CD4-positive, alpha-beta memory T cell (primary cell): Measurements from ENCODE around the gene CLPTM1L. TPM values are rescaled to one million over a fixed set of nuclear protein-coding genes. Genes with fewer than 3 reads are reported as not detected.
A peak's percentile ranks its signal among the peaks of the same experiment; 100 is the strongest.

ENCODE experiments used
- CTCF ChIA-PET: fragments of 350-600 bp; sonication (Branson Sonifier 250); formaldehyde crosslinking; loops from one replicate; lab custom pipeline; 2021; ENCODE audit warnings: inconsistent platforms; ENCODE audit not compliant: partially characterized antibody; lab: Charles Lee
- POLR2A ChIA-PET: fragments of 350-600 bp; sonication (Branson Sonifier 250); formaldehyde crosslinking; loops from one replicate; lab custom pipeline; 2021; ENCODE audit not compliant: partially characterized antibody; lab: Charles Lee
- DNase-seq, 5 donors: peaks; one replicate each; pipeline versions ENCODE4 v3.0.0 to v3.0.0-alpha.2; 2020 to 2022; ENCODE audit warnings: mixed read lengths in 1 of 5
- H3K27ac ChIP-seq: one replicate; pipeline ENCODE4 v1.7.0; 2013; ENCODE audit warnings: low read depth, low read length
- H3K27me3 ChIP-seq: 2 replicates; pipeline ENCODE4 v1.7.0; 2013; ENCODE audit warnings: mild to moderate bottlenecking, low read length, moderate library complexity; ENCODE audit not compliant: insufficient read depth
- H3K36me3 ChIP-seq: 2 replicates; pipeline ENCODE4 v1.7.0; 2013; ENCODE audit warnings: mild to moderate bottlenecking, low read length, moderate library complexity; ENCODE audit not compliant: insufficient read depth
- H3K4me1 ChIP-seq: 2 replicates; pipeline ENCODE4 v1.7.0; 2013; ENCODE audit warnings: mild to moderate bottlenecking, low read length, moderate library complexity; ENCODE audit not compliant: insufficient read depth
- H3K4me3 ChIP-seq, 2 donors: one replicate each; pipeline ENCODE4 v1.7.0; 2013; ENCODE audit warnings: low read length in 2 of 2, mild to moderate bottlenecking in 1 of 2
- H3K9me3 ChIP-seq, 2 donors: one replicate each; pipeline ENCODE4 v1.7.0; 2013; ENCODE audit warnings: low read length in 2 of 2, control low read depth in 1 of 2; ENCODE audit not compliant: control insufficient read depth in 1 of 2
- H3K27ac Mint-ChIP-seq, 7 donors: one replicate each; pipeline ENCODE4 v1.8.0; 2020 to 2021; ENCODE audit warnings: mixed read lengths in 7 of 7, mild to moderate bottlenecking in 6 of 7, inconsistent platforms in 3 of 7, moderate library complexity in 3 of 7
- H3K27me3 Mint-ChIP-seq, 2 donors: one replicate each; pipeline ENCODE4 v1.8.0; 2020 to 2021; ENCODE audit warnings: mixed read lengths in 2 of 2
- H3K36me3 Mint-ChIP-seq, 2 donors: one replicate each; pipeline ENCODE4 v1.8.0; 2020 to 2021; ENCODE audit warnings: mixed read lengths in 2 of 2, inconsistent platforms in 1 of 2, mild to moderate bottlenecking in 1 of 2
- H3K4me1 Mint-ChIP-seq, 4 donors: one replicate each; pipeline ENCODE4 v1.8.0; 2020 to 2021; ENCODE audit warnings: mixed read lengths in 4 of 4, mild to moderate bottlenecking in 1 of 4
- H3K4me3 Mint-ChIP-seq, 8 donors: one replicate each; pipeline ENCODE4 v1.8.0; 2020 to 2021; ENCODE audit warnings: mixed read lengths in 8 of 8, mild to moderate bottlenecking in 7 of 8, moderate library complexity in 6 of 8, inconsistent platforms in 3 of 8
- H3K9me3 Mint-ChIP-seq, 8 donors: one replicate each; pipeline ENCODE4 v1.8.0; 2020 to 2021; ENCODE audit warnings: mixed read lengths in 8 of 8, mild to moderate bottlenecking in 5 of 8, inconsistent platforms in 3 of 8, moderate library complexity in 1 of 8
- intact Hi-C: fragments of 100-400 bp; cut with micrococcal nuclease; formaldehyde crosslinking; loops from one replicate; pipeline ENCODE4 v1.15.1; 2023
- polyA plus RNA-seq, 2 donors: library from polyadenylated mRNA; unstranded; fragments of 300-500 nt; fragmentation: Illumina TruSeq; gene quantifications; one replicate each; pipeline ENCODE4 v1.2.3, GENCODE V29; 2021
- total RNA-seq, 2 experiments: library from RNA; stranded (reverse); gene quantifications; one replicate each; pipeline ENCODE4 v1.2.3, GENCODE V29; 2021

The CLPTM1L gene
- total and polyA plus RNA-seq, 4 experiments from 2014 or later: 34.1 to 87.4 (median 72.6) TPM

DNA sequence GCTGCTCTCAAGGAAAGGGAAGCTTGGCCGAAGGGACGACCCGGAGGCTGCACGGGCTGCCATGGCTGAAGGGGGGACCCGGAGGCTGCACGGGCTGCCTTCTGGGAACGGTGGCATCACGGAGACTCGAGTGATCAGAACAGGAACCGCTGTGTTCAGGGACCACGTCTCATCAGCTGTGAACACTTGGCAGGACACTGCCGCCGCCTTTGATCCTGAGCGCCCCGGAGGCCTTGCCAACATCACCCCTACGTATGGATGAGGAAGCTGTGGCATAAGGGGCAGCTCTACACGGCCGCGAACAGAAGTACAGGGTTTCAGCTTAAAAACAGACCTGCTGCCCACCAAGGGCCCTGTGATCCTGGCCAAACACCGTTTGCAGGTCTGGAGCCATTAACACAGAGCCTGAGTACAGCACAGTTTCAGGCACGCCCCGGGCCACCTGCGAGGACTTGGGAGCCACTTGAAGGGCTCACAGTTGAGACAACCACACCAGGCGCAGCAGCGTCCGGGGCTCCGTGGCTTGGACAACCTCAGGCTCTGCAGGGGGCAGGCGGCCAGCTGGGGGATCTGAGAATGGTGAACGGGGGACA lies 26.1 kb downstream of the CLPTM1L start:
- Histone ChIP-seq H3K9me3 (no peaks in the 10 kb centered on the region), H3K4me1 (peaks cover 42% of the 10 kb centered on the region), H3K27me3 (no peaks in the 10 kb centered on the region), H3K27ac (no peak overlapping the region), H3K36me3 (peaks cover 37% of the 10 kb centered on the region), H3K4me3 (no peak overlapping the region)
- Mint-ChIP-seq H3K27ac (peak overlapping the region in 1 of 7 donors; percentile 84), H3K4me3 (no peak overlapping the region), H3K36me3 (peaks cover 15 to 61% of the 10 kb centered on the region in 2 donors), H3K9me3 (no peaks in the 10 kb centered on the region), H3K27me3 (no peaks in the 10 kb centered on the region), H3K4me1 (peaks cover 26 to 40% (median 36%) of the 10 kb centered on the region in 4 donors)
- intact Hi-C loops: no loop called here
- ChIA-PET CTCF (no interaction called here), POLR2A (no interaction called here)
- DNase-seq: peak in 1 of 5 donors; percentile 16

DNA sequence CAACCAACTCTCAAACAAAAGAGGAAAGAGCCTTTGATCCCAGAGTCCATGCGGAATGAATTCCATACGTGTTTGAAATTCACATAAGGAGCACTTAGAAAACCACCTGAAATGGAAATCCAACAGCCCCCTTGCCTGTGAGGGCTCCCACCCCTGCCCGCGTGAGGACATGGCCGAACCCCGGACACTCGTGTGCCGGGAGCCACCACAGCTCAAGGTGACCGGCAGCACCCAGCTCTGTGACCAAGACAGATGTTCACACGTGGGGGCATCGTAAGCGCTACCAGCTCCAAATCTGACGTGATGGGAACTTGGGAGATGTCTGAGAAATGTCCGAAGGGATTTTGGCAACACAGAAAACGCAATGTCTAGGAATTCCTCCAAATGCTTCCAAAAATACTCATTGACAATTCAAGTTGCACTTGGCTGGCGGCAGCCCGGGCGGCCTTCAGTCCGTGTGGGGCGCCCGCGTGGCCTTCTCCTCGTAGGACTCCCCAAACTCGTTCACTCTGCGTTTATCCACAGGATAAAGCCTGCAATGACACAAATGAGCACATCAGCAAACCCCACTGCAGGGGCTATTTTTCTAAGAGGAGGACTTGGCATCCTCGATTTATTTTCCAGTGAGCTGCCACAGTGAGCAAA lies 26.9 kb downstream of the CLPTM1L start:
- intact Hi-C loops: no loop called here
- ChIA-PET POLR2A (interaction anchor here (1.0 to 1.3 kb wide), 4 partner anchors 12 to 316 kb away, joined by 3 to 7 read pairs (median 4); partner anchors contain the start of gene CLPTM1L), CTCF (no interaction called here)

DNA sequence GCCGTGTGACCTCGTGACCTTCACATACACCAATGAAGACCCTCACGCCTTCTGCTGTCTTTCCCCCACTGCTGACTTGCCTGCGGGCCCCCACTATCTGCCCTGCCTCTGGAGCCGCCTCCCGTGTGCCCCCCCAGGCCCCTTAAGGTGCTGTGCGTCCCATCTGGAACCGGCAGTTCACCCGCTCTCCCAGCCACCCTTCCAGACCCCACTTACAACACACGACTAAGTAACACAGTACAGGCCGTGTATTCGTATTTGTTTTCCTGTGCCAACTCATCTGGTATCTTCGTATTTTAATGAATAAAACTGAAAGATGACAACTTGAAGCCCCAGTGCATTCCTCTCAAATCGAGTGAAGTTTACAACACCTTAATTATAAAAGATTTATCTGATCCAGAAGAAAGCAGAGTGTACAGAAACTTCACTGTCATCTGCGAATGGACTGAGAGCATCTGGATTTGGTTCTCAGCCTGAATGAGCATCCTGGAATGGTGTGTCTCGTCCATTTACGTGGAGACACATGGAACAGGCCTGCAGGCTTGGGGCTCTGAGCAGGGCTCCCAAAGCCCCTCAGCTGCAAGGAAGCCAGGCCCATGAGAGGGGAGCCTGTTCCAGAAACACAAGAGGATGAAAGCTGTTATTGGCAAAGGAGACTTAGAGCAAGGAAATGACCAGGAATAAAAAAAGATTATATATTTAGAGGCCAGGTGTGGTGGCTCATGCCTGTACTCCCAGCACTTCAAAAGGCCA lies 28.1 kb downstream of the CLPTM1L start:
- no peaks in the 10 kb centered on the region for H3K27me3 Mint-ChIP-seq
- H3K9me3 ChIP-seq: no peaks in the 10 kb centered on the region
- ChIA-PET POLR2A (interaction anchor here (1.0 to 4.2 kb wide), 12 partner anchors 10 to 317 kb away, joined by 3 to 31 read pairs (median 6); partner anchors contain the start of genes CLPTM1L and TERT), CTCF (interaction anchor here (1.8 kb wide), 1 partner anchor 24 kb away, joined by 4 read pairs; no protein-coding TSS in a partner anchor)
- peak overlapping the region in 1 of 2 donors; percentile 53 for H3K4me3 ChIP-seq
- peak in 1 of 5 donors; percentile 9 for DNase-seq
- no peaks in the 10 kb centered on the region for H3K27me3 ChIP-seq
- peaks cover 13 to 48% of the 10 kb centered on the region in 2 donors for H3K36me3 Mint-ChIP-seq
- peak overlapping the region; percentile 53 for H3K27ac ChIP-seq
- H3K36me3 ChIP-seq: peaks cover 22% of the 10 kb centered on the region
- H3K4me3 Mint-ChIP-seq: peak overlapping the region; percentile 77 to 92 (median 84)
- H3K9me3 Mint-ChIP-seq: peaks cover 0 to 4% (median 0%) of the 10 kb centered on the region in 8 donors
- peak overlapping the region; percentile 86 to 97 (median 94) for H3K27ac Mint-ChIP-seq
- intact Hi-C loops: loop anchor here (1.0 kb wide), 2 partner anchors 29 to 70 kb away; partner anchors contain the start of gene CLPTM1L
- peaks cover 60% of the 10 kb centered on the region for H3K4me1 ChIP-seq
- H3K4me1 Mint-ChIP-seq: peaks cover 43 to 60% (median 54%) of the 10 kb centered on the region in 4 donors

More for the DNA sequence above, 26.9 kb downstream of the CLPTM1L start:
- Histone ChIP-seq H3K4me1 (peaks cover 49% of the 10 kb centered on the region), H3K36me3 (peaks cover 32% of the 10 kb centered on the region), H3K27ac (no peak overlapping the region), H3K9me3 (no peaks in the 10 kb centered on the region), H3K27me3 (no peaks in the 10 kb centered on the region), H3K4me3 (no peak overlapping the region)
- H3K27ac Mint-ChIP-seq: peak overlapping the region in 3 of 7 donors; percentile 22 to 97 (median 92)
- peaks cover 15 to 58% of the 10 kb centered on the region in 2 donors for H3K36me3 Mint-ChIP-seq
- peak in 1 of 5 donors; percentile 24 for DNase-seq
- H3K4me1 Mint-ChIP-seq: peaks cover 32 to 47% (median 43%) of the 10 kb centered on the region in 4 donors
- no peaks in the 10 kb centered on the region for H3K27me3 Mint-ChIP-seq
- H3K4me3 Mint-ChIP-seq: no peak overlapping the region
- no peaks in the 10 kb centered on the region for H3K9me3 Mint-ChIP-seq

DNA sequence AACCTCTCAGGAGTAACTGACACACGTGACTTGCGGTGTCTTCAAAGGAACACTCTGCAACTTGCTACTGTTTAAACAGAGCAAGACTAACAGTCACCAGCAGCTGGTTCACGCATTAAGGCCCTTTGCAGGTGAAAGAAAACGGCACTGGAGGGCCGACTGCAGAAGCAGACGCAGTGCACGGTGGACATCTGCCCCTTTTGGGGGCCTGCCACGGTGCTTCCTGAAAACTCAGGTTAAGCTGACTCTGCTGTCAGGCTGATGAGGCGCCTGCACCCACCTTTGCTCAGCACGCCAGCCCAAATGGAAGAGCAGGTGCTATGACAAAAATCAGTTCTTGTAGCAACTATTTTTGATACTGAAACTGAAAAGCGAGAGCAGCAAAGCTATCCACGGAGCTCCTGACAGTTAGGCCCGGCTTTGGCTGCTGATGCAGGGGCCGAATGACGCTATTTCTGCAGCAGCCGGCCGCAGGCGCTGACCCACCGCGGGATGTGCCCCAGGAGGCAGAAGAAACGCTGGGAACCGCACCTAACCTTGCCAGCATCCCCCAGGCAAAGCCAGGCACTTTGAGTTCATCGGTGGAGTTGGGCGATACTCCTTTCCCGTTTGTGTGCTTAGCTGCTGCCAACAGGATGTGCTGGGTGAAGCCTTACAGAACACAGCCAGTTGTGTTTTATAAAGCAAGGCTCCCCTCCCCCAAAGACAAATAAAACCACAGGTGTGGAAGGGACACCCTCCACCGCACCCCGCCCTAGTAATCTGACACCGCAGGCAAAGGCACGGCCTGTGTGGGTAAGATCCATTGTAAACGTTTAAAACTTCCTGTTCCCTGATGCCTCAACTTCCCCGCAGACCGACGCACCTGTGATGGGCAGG lies 29.0 kb downstream of the CLPTM1L start:
- Mint-ChIP-seq H3K4me1 (peaks cover 46 to 67% (median 57%) of the 10 kb centered on the region in 4 donors), H3K36me3 (peaks cover 8 to 40% of the 10 kb centered on the region in 2 donors), H3K9me3 (peaks cover 0 to 8% (median 2%) of the 10 kb centered on the region in 8 donors), H3K27me3 (no peaks in the 10 kb centered on the region), H3K4me3 (peak overlapping the region; percentile 77 to 92 (median 84)), H3K27ac (peak overlapping the region; percentile 86 to 97 (median 94))
- Histone ChIP-seq H3K4me3 (peak overlapping the region; percentile 53 to 62), H3K36me3 (peaks cover 16% of the 10 kb centered on the region), H3K4me1 (peaks cover 60% of the 10 kb centered on the region), H3K9me3 (peaks cover 0 to 2% of the 10 kb centered on the region in 2 donors), H3K27me3 (no peaks in the 10 kb centered on the region), H3K27ac (peak overlapping the region; percentile 53)
- ChIA-PET CTCF (interaction anchor here (0.6 to 1.8 kb wide), 5 partner anchors 10 to 327 kb away, joined by 3 to 5 read pairs (median 4); no protein-coding TSS in a partner anchor), POLR2A (interaction anchor here (0.8 to 4.2 kb wide), 12 partner anchors 10 to 326 kb away, joined by 3 to 31 read pairs (median 6); partner anchors contain the start of genes CLPTM1L and TERT)
- peak; percentile 76 to 88 (median 78) for DNase-seq
- intact Hi-C loops: loop anchor here (1.0 kb wide), 4 partner anchors 21 to 70 kb away; partner anchors contain the start of genes CLPTM1L and TERT

DNA sequence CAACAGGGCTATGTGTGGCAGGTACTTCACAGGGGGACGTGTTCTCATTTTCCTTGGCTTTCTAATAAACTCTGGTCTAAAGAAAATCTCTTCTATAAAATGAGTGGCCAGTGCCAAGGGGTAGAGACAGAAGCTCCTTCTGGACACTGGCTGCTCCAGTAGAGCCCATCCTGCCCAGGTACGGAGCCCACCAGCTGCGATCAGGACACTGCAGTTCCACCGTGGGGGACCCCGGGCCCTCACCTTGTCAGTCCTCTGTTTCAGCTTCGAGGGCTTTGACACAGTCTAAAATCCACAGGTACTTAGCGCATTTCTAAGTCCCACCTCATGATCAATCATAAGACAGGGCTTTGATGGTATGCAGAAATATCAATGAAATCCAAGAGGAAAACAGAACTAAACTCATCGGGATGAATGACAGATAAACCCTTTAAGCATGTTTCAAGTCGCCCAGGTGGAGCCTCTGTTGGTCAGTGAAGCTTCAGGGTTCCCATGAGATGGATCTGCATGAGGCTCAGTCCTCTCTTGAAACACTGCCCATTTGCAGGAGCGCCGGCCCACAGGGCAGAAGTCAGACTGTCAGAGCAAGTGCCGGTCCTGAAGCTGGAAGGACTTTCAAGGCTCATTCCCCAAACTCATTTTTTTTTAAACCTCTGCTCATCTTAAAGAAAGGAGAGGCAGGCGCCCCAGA lies 29.7 kb downstream of the CLPTM1L start:
- peak overlapping the region; percentile 53 to 62 for H3K4me3 ChIP-seq
- peaks cover 2 to 33% of the 10 kb centered on the region in 2 donors for H3K36me3 Mint-ChIP-seq
- POLR2A ChIA-PET: interaction anchor here (0.8 to 4.2 kb wide), 11 partner anchors 9 to 327 kb away, joined by 3 to 31 read pairs (median 8); partner anchors contain the start of genes CLPTM1L and TERT
- no peaks in the 10 kb centered on the region for H3K27me3 ChIP-seq
- H3K4me1 ChIP-seq: peaks cover 60% of the 10 kb centered on the region
- H3K9me3 ChIP-seq: peaks cover 0 to 6% of the 10 kb centered on the region in 2 donors
- H3K27me3 Mint-ChIP-seq: no peaks in the 10 kb centered on the region
- intact Hi-C loops: loop anchor here (1.0 kb wide), 2 partner anchors 20 to 60 kb away; partner anchors contain the start of gene TERT
- DNase-seq: peak in 1 of 5 donors; percentile 14
- CTCF ChIA-PET: interaction anchor here (0.6 to 1.8 kb wide), 5 partner anchors 11 to 328 kb away, joined by 3 to 5 read pairs (median 4); no protein-coding TSS in a partner anchor
- peak overlapping the region; percentile 53 for H3K27ac ChIP-seq
- peaks cover 48 to 73% (median 58%) of the 10 kb centered on the region in 4 donors for H3K4me1 Mint-ChIP-seq
- peaks cover 10% of the 10 kb centered on the region for H3K36me3 ChIP-seq
- peaks cover 0 to 14% (median 3%) of the 10 kb centered on the region in 8 donors for H3K9me3 Mint-ChIP-seq
- peak overlapping the region; percentile 86 to 97 (median 94) for H3K27ac Mint-ChIP-seq
- H3K4me3 Mint-ChIP-seq: peak overlapping the region; percentile 77 to 92 (median 84)
